Stimulated activated CD8-positive, alpha-beta memory T cell treated with anti-CD3 and anti-CD28 coated beads, Interleukin-12 subunit alpha, Interleukin-12 subunit beta, amount 100 ng/mL, for 24 hours (primary cell): ENCODE data around the gene DEPDC7.
"Not testable (repeated sequence)": the region's sequence is repeated elsewhere in the genome, so short reads cannot be mapped to it uniquely, and the experiment has no call there.

Experiments
- DNase-seq: peaks from one replicate; pipeline ENCODE4 v3.0.0-alpha.2; 2020; ENCODE audit errors: extremely low read depth

Gene DEPDC7

GRCh38 chr11:33015621-33016551 lies at the start of gene DEPDC7:
TSS of gene DEPDC7 (plus strand) at chr11:33015878. CDS start at chr11:33015956, 78 bp downstream.
- DNase-seq, result peak; percentile 43

GRCh38 chr11:32968541-32968940 lies 47.1 kb upstream of the DEPDC7 start:
- no peak for DNase-seq

- DNase-seq, result not testable (repeated sequence)
These were observed 43.4 kb upstream of the DEPDC7 start for GRCh38 chr11:32972233-32972632.

GRCh38 chr11:32972781-32973180 lies 42.9 kb upstream of the DEPDC7 start:
- no peak for DNase-seq

- no peak for DNase-seq
These were observed 33.1 kb upstream of the DEPDC7 start for GRCh38 chr11:32982626-32983025.

- DNase-seq, result no peak
These were observed 32.2 kb upstream of the DEPDC7 start for GRCh38 chr11:32983506-32983905.

GRCh38 chr11:32985600-32985999 lies 30.1 kb upstream of the DEPDC7 start:
- DNase-seq, result no peak

- DNase-seq, result no peak
These were observed 27.8 kb upstream of the DEPDC7 start for GRCh38 chr11:32987851-32988250.

GRCh38 chr11:32990481-32990880 lies 25.2 kb upstream of the DEPDC7 start:
- no peak for DNase-seq

GRCh38 chr11:32991427-32991826 lies 24.3 kb upstream of the DEPDC7 start:
- DNase-seq, result no peak

- DNase-seq, result no peak
These were observed 23.8 kb upstream of the DEPDC7 start for GRCh38 chr11:32991898-32992297.

- no peak for DNase-seq
These were observed 15.5 kb upstream of the DEPDC7 start for GRCh38 chr11:33000181-33000580.

GRCh38 chr11:33001281-33001680 lies 14.4 kb upstream of the DEPDC7 start:
- DNase-seq, result no peak

GRCh38 chr11:33001751-33002542 lies 13.7 kb upstream of the DEPDC7 start:
- no peak for DNase-seq

- no peak for DNase-seq
These were observed 10.5 kb upstream of the DEPDC7 start for GRCh38 chr11:33005175-33005574.

GRCh38 chr11:33006010-33006409 lies 9.7 kb upstream of the DEPDC7 start:
- DNase-seq, result no peak

- no peak for DNase-seq
These were observed 1.9 kb upstream of the DEPDC7 start for GRCh38 chr11:33013755-33014154.

- no peak for DNase-seq
These were observed 976 bp downstream of the DEPDC7 start for GRCh38 chr11:33016654-33017053.

- DNase-seq, result no peak
These were observed 1.8 kb downstream of the DEPDC7 start for GRCh38 chr11:33017478-33017877.

GRCh38 chr11:33017965-33018364 lies 2.3 kb downstream of the DEPDC7 start:
- no peak for DNase-seq

- no peak for DNase-seq
These were observed 3.2 kb downstream of the DEPDC7 start for GRCh38 chr11:33018840-33019239.

GRCh38 chr11:33021501-33021900 lies 5.8 kb downstream of the DEPDC7 start:
- DNase-seq, result no peak

GRCh38 chr11:33021937-33022336 lies 6.3 kb downstream of the DEPDC7 start:
- DNase-seq, result no peak
